IPS-15b (cell line): ENCODE results near the gene STK17B.
"Not testable (repeated sequence)": the region's sequence is repeated elsewhere in the genome, so short reads cannot be mapped to it uniquely, and the experiment has no call there.

Source experiments
- H3K27me3 ChIP-seq: one replicate; pipeline ENCODE4 v1.6.1; 2013; ENCODE audit warnings: low read length; ENCODE audit not compliant: control insufficient read depth, insufficient read depth
- H3K36me3 ChIP-seq: one replicate; pipeline ENCODE4 v1.6.1; 2013; ENCODE audit warnings: low read length; ENCODE audit not compliant: control insufficient read depth, insufficient read depth
- H3K4me1 ChIP-seq: one replicate; pipeline ENCODE4 v1.6.1; 2013; ENCODE audit warnings: mild to moderate bottlenecking, low read length; ENCODE audit not compliant: control insufficient read depth, insufficient read depth
- H3K4me3 ChIP-seq: one replicate; pipeline ENCODE4 v1.5.1; 2013; ENCODE audit warnings: low read depth, low read length
- H3K9ac ChIP-seq: one replicate; pipeline ENCODE4 v1.6.1; 2013; ENCODE audit warnings: low read depth, mild to moderate bottlenecking, low read length
- H3K9me3 ChIP-seq: one replicate; pipeline ENCODE4 v1.6.1; 2013; ENCODE audit warnings: mild to moderate bottlenecking, low read length; ENCODE audit not compliant: control insufficient read depth, insufficient read depth

The STK17B gene

DNA sequence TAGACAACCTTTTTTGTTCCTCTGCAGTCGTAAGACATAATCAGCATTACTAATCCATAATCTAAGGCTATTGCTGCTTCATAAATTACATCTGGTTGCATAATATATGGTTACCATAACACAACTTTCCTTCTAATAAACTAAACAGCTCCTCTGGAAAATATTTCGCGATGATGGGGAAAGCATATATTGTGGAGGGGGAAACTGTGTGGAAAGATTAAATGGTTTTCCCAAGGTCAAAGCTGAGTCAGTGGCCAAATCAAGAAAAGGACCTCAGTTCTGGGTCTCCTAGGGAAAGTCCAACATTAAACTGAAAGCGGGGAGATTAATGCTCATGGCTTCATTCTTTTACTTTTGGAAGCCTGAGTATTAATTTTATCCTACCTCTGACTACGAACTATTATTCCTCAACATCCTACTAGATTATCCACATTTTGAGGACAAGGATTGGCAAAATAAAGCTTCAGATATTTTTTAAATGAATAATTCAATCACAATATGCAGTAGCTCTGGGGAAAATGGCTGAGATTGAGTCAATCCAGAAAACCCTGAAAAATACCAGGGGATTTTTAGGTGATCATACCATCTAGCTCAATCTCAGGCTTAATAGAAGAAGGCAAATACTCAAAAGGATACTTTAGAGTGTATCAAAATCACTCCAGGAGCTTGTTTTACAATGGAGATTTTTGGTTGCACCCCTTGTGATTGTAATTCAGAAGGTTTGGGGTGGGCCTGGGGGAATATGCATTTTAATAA, 33.8 kb upstream of the STK17B start:
- no peaks in the 10 kb centered on the region for H3K9me3 ChIP-seq
- H3K27me3 ChIP-seq = no peaks in the 10 kb centered on the region
- no peak overlapping the region for H3K9ac ChIP-seq
- H3K36me3 ChIP-seq = no peaks in the 10 kb centered on the region
- peaks cover 4% of the 10 kb centered on the region for H3K4me1 ChIP-seq
- H3K4me3 ChIP-seq = no peak overlapping the region

- Histone ChIP-seq H3K4me1 (no peaks in the 10 kb centered on the region), H3K36me3 (no peaks in the 10 kb centered on the region), H3K4me3 (no peak overlapping the region), H3K27me3 (no peaks in the 10 kb centered on the region), H3K9ac (no peak overlapping the region), H3K9me3 (no peaks in the 10 kb centered on the region)
Observed at GRCh38 chr2:196201229-196202009, 30.0 kb upstream of the STK17B start.

DNA sequence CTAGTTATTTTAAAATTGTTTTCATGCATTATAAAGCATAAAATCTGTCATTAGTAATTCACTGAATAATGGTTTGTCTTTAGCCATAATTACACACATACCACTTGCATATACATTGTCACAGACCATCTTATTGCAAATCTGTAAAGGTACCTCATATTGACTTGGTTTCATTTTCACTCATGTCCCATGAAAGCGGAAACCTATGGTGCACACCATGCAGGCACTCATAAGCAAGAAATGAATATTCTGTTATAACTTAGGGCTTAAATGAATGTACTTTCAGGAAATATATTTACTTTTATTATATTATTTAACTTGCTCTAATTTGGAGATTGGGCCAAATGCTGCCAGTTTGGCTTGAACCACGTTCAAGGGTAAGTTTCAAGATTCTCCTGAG, 29.2 kb upstream of the STK17B start:
- H3K4me3 ChIP-seq = no peak overlapping the region
- no peaks in the 10 kb centered on the region for H3K36me3 ChIP-seq
- H3K9me3 ChIP-seq = no peaks in the 10 kb centered on the region
- no peaks in the 10 kb centered on the region for H3K27me3 ChIP-seq
- no peaks in the 10 kb centered on the region for H3K4me1 ChIP-seq
- H3K9ac ChIP-seq = no peak overlapping the region

DNA sequence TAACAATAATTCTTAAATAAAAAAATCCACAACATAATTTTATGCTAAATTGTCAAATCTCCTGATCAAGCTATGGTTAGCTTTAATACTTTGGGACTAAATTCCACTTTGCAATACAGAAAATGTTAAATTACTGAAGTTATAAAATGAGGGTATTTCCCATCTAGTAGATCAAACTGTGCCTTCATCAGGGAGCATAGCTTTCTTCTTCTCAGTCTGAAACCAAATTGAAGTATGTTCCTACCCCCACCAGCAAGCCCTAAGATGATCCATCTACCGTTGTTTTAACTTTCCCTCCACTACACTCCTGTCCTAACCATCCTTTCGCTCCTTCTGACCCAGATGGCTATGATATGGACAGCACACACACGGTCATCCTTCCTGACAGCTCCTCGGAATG, 24.4 kb upstream of the STK17B start:
- Histone ChIP-seq H3K9ac (no peak overlapping the region), H3K4me3 (no peak overlapping the region)

GRCh38 chr2:196195302-196195701, 23.9 kb upstream of the STK17B start:
- H3K9ac ChIP-seq = no peak overlapping the region
- H3K4me3 ChIP-seq = no peak overlapping the region
- H3K36me3 ChIP-seq = no peaks in the 10 kb centered on the region
- H3K9me3 ChIP-seq = no peaks in the 10 kb centered on the region
- H3K4me1 ChIP-seq = no peaks in the 10 kb centered on the region
- H3K27me3 ChIP-seq = no peaks in the 10 kb centered on the region

More for the DNA sequence above, 24.4 kb upstream of the STK17B start:
- no peaks in the 10 kb centered on the region for H3K4me1 ChIP-seq
- H3K9me3 ChIP-seq = no peaks in the 10 kb centered on the region
- no peaks in the 10 kb centered on the region for H3K27me3 ChIP-seq
- no peaks in the 10 kb centered on the region for H3K36me3 ChIP-seq

DNA sequence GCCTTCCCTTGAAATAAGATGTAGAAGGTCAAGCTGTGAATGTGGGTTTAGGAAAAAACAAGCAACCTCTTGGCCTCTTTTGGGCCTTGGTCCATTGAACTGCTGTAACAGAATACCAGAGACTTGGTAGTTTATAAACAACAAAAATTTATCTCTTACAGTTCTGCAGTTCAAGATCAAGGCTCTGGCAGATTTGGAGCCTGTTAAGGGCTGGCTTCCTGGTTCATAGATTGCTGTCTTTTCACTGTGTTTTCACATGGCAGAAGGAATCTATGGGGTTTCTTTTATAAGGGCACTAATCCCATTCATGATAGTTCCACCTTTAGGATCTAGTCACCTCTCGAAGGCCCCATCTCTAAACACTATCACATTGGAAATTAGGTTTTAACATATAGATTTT, 20.2 kb upstream of the STK17B start:
- Histone ChIP-seq H3K4me1 (no peaks in the 10 kb centered on the region), H3K9me3 (no peaks in the 10 kb centered on the region), H3K4me3 (no peak overlapping the region), H3K9ac (no peak overlapping the region), H3K27me3 (no peaks in the 10 kb centered on the region), H3K36me3 (no peaks in the 10 kb centered on the region)

- no peaks in the 10 kb centered on the region for H3K4me1 ChIP-seq
- H3K4me3 ChIP-seq = no peak overlapping the region
- H3K9ac ChIP-seq = no peak overlapping the region
- H3K36me3 ChIP-seq = no peaks in the 10 kb centered on the region
- no peaks in the 10 kb centered on the region for H3K9me3 ChIP-seq
- H3K27me3 ChIP-seq = no peaks in the 10 kb centered on the region
Observed at GRCh38 chr2:196187898-196188458, 16.6 kb upstream of the STK17B start.

- H3K27me3 ChIP-seq, H3K36me3 ChIP-seq, H3K4me1 ChIP-seq, H3K9ac ChIP-seq, H3K4me3 ChIP-seq, H3K9me3 ChIP-seq: not testable (repeated sequence)
Observed at GRCh38 chr2:196187175-196187700, 15.9 kb upstream of the STK17B start.

DNA sequence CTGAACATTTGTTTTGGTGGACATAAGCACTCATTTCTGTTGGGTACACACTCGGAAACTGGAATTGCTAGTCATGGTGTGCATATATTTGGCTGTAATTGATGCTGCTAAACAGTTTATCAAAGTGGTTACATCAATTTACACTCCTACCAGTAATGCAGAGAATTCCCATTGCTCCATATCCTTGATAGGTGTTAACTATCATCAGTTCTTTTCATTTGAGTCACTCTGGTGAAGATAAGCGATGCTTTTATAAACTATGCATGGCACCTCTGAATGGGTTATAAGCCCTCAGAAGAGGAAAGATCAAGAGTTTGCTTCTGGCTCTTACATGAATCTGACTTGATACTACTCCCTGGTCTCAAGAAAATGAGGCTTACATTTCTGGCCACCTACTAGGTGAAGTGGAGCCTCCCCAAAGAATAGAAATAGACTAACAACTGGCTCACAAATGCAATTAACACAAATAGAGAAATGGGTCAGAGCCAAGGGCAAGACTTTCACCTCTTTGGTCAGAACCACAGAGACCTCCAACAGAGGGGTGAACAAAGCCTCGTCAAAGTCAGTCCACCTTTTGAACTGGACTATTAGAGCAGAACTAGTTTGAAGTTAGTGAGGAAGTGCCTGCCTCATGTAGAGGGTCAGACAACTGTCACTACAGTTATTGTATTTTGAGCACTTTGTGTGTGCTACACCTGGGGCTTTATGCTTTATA, 15.0 kb upstream of the STK17B start:
- H3K9ac ChIP-seq = no peak overlapping the region
- no peak overlapping the region for H3K4me3 ChIP-seq
- H3K4me1 ChIP-seq = no peaks in the 10 kb centered on the region
- H3K9me3 ChIP-seq = no peaks in the 10 kb centered on the region
- no peaks in the 10 kb centered on the region for H3K27me3 ChIP-seq
- H3K36me3 ChIP-seq = no peaks in the 10 kb centered on the region

DNA sequence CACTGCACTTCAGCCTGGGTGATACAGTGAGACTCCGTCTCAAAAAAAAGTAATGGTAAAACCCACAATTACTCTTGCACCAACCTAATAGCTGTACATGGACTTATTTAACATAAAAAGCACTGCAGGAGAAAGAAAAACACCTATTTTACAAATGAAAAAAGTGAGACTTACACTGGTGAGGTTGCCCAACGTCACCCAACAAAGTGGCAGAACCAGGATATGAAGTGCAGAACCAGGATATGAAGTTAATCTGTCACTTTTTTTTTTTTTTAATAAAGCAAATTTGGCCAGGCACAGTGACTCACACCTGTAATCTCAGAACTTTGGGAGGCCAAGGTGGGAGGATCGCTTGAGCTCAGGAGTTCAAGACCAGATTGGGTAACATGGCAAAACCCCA, 13.5 kb upstream of the STK17B start:
- Histone ChIP-seq H3K9ac (no peak overlapping the region), H3K4me1 (no peaks in the 10 kb centered on the region), H3K9me3 (no peaks in the 10 kb centered on the region), H3K36me3 (no peaks in the 10 kb centered on the region), H3K4me3 (no peak overlapping the region), H3K27me3 (no peaks in the 10 kb centered on the region)

- Histone ChIP-seq H3K9ac (no peak overlapping the region), H3K4me1 (no peaks in the 10 kb centered on the region), H3K27me3 (no peaks in the 10 kb centered on the region), H3K9me3 (no peaks in the 10 kb centered on the region), H3K4me3 (no peak overlapping the region), H3K36me3 (no peaks in the 10 kb centered on the region)
Observed at GRCh38 chr2:196183528-196184231, 12.3 kb upstream of the STK17B start.
